Skeletal muscle tissue (tissue), 4 donors: Measurements from ENCODE around the gene BICD1. TPM values are rescaled to one million over a fixed set of nuclear protein-coding genes. Genes with fewer than 3 reads are reported as not detected.
"Not testable (repeated sequence)": the region's sequence is repeated elsewhere in the genome, so short reads cannot be mapped to it uniquely, and the experiment has no call there.

Experiments used
- H3K27ac ChIP-seq: one replicate; pipeline ENCODE4 v1.7.0; 2013; ENCODE audit warnings: mild to moderate bottlenecking, low read depth, low read length, inconsistent platforms
- H3K27me3 ChIP-seq, 3 donors: one replicate each; pipeline ENCODE4 v1.7.0; 2013; ENCODE audit warnings: low read length in 3 of 3; ENCODE audit not compliant: control insufficient read depth in 3 of 3, insufficient read depth in 3 of 3
- H3K36me3 ChIP-seq, 3 donors: one replicate each; pipeline ENCODE4 v1.7.0; 2013; ENCODE audit warnings: low read length in 3 of 3; ENCODE audit not compliant: control insufficient read depth in 3 of 3, insufficient read depth in 3 of 3
- H3K4me1 ChIP-seq, 3 donors: one replicate each; pipeline ENCODE4 v1.7.0; 2013; ENCODE audit warnings: low read length in 3 of 3, mild to moderate bottlenecking in 3 of 3; ENCODE audit not compliant: control insufficient read depth in 3 of 3, insufficient read depth in 3 of 3
- H3K4me3 ChIP-seq, 3 donors: one replicate each; pipeline ENCODE4 v1.7.0; 2013; ENCODE audit warnings: low read length in 3 of 3
- H3K9ac ChIP-seq, 3 donors: one replicate each; pipeline ENCODE4 v1.7.0; 2013; ENCODE audit warnings: low read length in 3 of 3, mild to moderate bottlenecking in 3 of 3, moderate library complexity in 2 of 3, low read depth in 1 of 3
- H3K9me3 ChIP-seq, 3 donors: one replicate each; pipeline ENCODE4 v1.7.0; 2013; ENCODE audit warnings: low read length in 3 of 3; ENCODE audit not compliant: control insufficient read depth in 3 of 3
- total RNA-seq: library from RNA; depleted of rRNA; stranded (reverse); fragments of >200 nt; gene quantifications from one replicate; pipeline ENCODE4 v1.2.3, GENCODE V29; 2014
- donor health status: Osteomylitis.

The BICD1 gene
- total RNA-seq, 1 donor from 2014 or later, result 7.8 TPM

GRCh38 chr12:32099275-32099674 lies 7.4 kb upstream of the BICD1 start:
- not testable (repeated sequence) for H3K27me3 ChIP-seq, H3K27ac ChIP-seq, H3K4me3 ChIP-seq, H3K9me3 ChIP-seq, H3K4me1 ChIP-seq, H3K36me3 ChIP-seq, H3K9ac ChIP-seq

GRCh38 chr12:32100361-32100760 lies 6.3 kb upstream of the BICD1 start:
- H3K9ac ChIP-seq, result no peak overlapping the region
- no peaks in the 10 kb centered on the region for H3K9me3 ChIP-seq
- peaks cover 0 to 2% (median 0%) of the 10 kb centered on the region in 3 donors for H3K27me3 ChIP-seq
- H3K27ac ChIP-seq, result no peak overlapping the region
- no peak overlapping the region for H3K4me3 ChIP-seq
- peaks cover 0 to 3% (median 0%) of the 10 kb centered on the region in 3 donors for H3K4me1 ChIP-seq
- H3K36me3 ChIP-seq, result no peaks in the 10 kb centered on the region

GRCh38 chr12:32100888-32101287 lies 5.8 kb upstream of the BICD1 start:
- Histone ChIP-seq H3K27me3 (peaks cover 0 to 2% (median 0%) of the 10 kb centered on the region in 3 donors), H3K4me3 (no peak overlapping the region), H3K9me3 (no peaks in the 10 kb centered on the region), H3K27ac (no peak overlapping the region), H3K9ac (no peak overlapping the region), H3K4me1 (peaks cover 0 to 3% (median 2%) of the 10 kb centered on the region in 3 donors), H3K36me3 (no peaks in the 10 kb centered on the region)

GRCh38 chr12:32102234-32102633 lies 4.4 kb upstream of the BICD1 start:
- Histone ChIP-seq H3K9ac (no peak overlapping the region), H3K4me1 (peaks cover 2 to 11% (median 7%) of the 10 kb centered on the region in 3 donors), H3K36me3 (no peaks in the 10 kb centered on the region), H3K27ac (no peak overlapping the region), H3K27me3 (peaks cover 0 to 2% (median 0%) of the 10 kb centered on the region in 3 donors), H3K9me3 (no peaks in the 10 kb centered on the region), H3K4me3 (no peak overlapping the region)

DNA sequence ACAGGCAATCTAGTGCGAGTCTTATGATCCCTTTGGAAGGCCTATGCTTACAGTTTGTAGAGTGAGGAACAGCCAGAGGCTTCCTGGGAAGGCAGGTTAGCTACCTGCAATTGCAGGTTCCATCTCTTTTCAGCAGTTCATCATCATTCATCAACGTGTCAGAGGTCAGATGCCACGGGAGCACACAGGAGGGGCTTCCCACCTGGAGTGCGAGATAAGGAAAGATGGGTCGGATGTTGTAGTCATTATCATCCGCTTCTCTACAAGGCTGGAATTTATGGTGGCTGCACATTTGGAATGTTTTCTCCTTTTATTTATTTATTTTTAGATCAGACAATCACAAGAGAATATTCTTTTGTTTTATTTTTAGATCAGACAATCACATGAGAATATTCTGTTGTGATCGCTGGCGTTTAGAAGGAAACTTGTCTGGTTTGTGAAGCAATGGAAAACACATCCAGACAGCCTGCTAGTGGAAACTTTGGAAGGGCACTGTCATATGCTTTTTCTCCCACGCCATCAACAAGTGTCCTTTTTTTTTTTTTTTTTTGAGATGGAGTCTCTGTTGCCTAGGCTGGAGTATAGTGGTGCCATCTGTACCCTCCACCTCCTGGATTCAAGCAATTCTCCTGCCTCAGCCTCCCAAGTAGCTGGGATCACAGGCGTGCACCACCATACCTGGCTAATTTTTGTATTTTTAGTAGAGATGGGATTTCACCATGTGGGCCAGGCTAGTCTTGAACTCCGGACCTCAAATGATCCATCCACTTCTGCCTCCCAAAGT lies 1.9 kb upstream of the BICD1 start:
- H3K27ac ChIP-seq, result no peak overlapping the region
- peaks cover 10 to 22% (median 14%) of the 10 kb centered on the region in 3 donors for H3K4me1 ChIP-seq

DNA sequence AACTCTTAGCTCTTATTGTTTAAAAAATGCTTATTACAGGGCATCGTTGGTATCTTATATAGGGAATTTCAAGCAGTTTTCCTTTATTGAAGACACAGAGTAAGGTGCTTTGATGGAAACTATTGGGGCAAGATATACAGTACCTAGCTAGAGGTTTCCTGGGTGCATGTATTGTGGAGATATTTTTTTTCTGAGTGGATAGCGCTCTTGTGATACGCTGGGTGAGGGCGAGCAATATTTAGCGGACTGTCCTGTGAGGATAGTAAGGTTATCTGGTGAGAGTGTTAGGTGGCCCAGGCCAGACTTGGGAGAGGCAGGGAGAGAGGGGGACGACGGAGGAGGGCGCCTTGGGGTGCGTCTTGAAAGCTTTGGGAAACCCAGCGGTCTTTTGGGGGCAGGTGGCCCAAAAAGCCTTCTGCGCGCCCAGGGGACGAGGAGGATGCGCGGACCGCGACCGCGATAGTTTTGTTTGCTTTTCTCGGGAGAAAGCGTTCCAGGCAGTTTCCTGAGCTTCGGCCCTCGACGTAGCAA lies 596 bp upstream of the BICD1 start:
- Histone ChIP-seq H3K36me3 (no peaks in the 10 kb centered on the region), H3K4me1 (peaks cover 10 to 22% (median 14%) of the 10 kb centered on the region in 3 donors), H3K27me3 (no peaks in the 10 kb centered on the region), H3K27ac (peak overlapping the region; percentile 84), H3K4me3 (peak overlapping the region; percentile 62 to 88 (median 66)), H3K9me3 (no peaks in the 10 kb centered on the region), H3K9ac (peak overlapping the region; percentile 62 to 75 (median 63))

More for the DNA sequence above, 1.9 kb upstream of the BICD1 start:
- peaks cover 0 to 2% (median 0%) of the 10 kb centered on the region in 3 donors for H3K27me3 ChIP-seq
- H3K9me3 ChIP-seq, result no peaks in the 10 kb centered on the region
- H3K9ac ChIP-seq, result peak overlapping the region in 1 of 3 donors; percentile 45
- H3K4me3 ChIP-seq, result peak overlapping the region in 1 of 3 donors; percentile 3
- H3K36me3 ChIP-seq, result no peaks in the 10 kb centered on the region

- peak overlapping the region; percentile 66 to 88 (median 87) for H3K4me3 ChIP-seq
- peak overlapping the region; percentile 84 for H3K27ac ChIP-seq
- no peaks in the 10 kb centered on the region for H3K9me3 ChIP-seq
- peaks cover 10 to 22% (median 14%) of the 10 kb centered on the region in 3 donors for H3K4me1 ChIP-seq
- no peaks in the 10 kb centered on the region for H3K36me3 ChIP-seq
- peak overlapping the region; percentile 71 to 88 (median 81) for H3K9ac ChIP-seq
- no peaks in the 10 kb centered on the region for H3K27me3 ChIP-seq
These were observed 966 bp downstream of the BICD1 start for GRCh38 chr12:32107359-32108267.

DNA sequence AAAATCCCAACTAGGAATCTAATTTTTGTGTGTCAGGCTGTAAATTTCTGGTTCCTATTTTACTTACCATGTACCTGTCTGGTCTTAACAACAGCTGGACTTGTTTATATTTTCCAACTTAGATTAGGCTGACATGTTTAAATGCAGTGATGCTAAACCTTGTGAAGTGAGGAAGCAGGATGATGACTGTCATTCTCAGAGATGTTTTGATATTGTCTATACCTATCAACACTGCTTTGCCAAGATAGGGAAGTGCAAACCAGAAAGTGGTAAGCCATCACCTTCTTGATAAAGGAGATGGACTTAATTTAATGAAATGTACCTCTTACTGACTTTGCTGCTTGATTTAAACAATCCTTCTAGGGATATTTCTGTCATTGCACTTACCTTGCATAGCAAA lies 2.1 kb downstream of the BICD1 start:
- no peaks in the 10 kb centered on the region for H3K36me3 ChIP-seq
- no peak overlapping the region for H3K27ac ChIP-seq
- no peaks in the 10 kb centered on the region for H3K9me3 ChIP-seq
- H3K4me1 ChIP-seq, result peaks cover 10 to 22% (median 14%) of the 10 kb centered on the region in 3 donors
- peak overlapping the region in 1 of 3 donors; percentile 28 for H3K9ac ChIP-seq
- no peaks in the 10 kb centered on the region for H3K27me3 ChIP-seq
- no peak overlapping the region for H3K4me3 ChIP-seq

DNA sequence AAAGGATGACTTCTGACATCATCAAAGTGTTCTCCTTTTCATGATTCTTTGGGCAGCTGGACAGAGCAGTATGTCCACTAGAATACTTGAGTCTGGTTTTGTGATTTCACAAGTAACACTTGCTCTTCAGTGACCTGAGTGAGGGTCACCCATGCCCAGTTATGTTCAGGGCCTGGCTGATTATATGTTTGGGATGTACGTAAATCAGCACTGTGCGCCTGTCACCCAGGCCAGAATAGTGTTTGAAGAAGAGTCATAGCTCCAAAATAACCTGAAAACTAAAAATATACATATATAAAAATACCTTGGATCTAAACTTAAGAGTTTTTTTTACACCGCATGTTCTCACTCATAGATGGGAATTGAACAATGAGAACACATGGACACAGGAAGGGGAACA lies 3.8 kb downstream of the BICD1 start:
- H3K27me3 ChIP-seq, result no peaks in the 10 kb centered on the region
- no peaks in the 10 kb centered on the region for H3K36me3 ChIP-seq

More for the DNA sequence above, 3.8 kb downstream of the BICD1 start:
- Histone ChIP-seq H3K27ac (no peak overlapping the region), H3K4me1 (peaks cover 12 to 22% (median 13%) of the 10 kb centered on the region in 3 donors), H3K4me3 (no peak overlapping the region), H3K9me3 (no peaks in the 10 kb centered on the region), H3K9ac (no peak overlapping the region)
